Measurements from ENCODE around the gene LGI2. TPM values are rescaled to one million over a fixed set of nuclear protein-coding genes. Genes with fewer than 3 reads are reported as not detected.

LGI2 gene
- total and polyA plus RNA-seq, 9 of the 15 experiments (the other 6 are each of a cell fraction or from before 2014, with no cell fraction given): 0.03 to 0.07 TPM; not detected in 7

DNA sequence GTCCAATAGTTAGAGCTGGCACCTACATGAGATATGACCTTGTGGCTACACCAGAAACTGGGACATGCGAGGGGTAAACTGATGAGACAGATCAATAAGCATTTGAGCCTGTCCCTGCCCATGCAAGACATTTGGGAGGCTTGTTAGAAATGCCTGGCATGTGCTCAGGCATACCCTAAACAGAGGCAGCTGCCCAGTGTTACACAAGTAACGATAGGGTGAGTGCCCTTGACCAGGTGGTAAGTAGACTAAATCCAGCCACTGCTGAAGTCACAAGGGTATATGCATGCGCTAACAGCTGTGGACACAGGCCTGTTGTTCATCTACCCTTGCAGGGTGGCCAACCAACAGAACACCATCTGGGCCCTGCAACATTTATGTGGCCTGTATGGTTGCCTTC lies 61.8 kb downstream of the LGI2 start (continued):
- TF ChIP-seq, protein P1, sequence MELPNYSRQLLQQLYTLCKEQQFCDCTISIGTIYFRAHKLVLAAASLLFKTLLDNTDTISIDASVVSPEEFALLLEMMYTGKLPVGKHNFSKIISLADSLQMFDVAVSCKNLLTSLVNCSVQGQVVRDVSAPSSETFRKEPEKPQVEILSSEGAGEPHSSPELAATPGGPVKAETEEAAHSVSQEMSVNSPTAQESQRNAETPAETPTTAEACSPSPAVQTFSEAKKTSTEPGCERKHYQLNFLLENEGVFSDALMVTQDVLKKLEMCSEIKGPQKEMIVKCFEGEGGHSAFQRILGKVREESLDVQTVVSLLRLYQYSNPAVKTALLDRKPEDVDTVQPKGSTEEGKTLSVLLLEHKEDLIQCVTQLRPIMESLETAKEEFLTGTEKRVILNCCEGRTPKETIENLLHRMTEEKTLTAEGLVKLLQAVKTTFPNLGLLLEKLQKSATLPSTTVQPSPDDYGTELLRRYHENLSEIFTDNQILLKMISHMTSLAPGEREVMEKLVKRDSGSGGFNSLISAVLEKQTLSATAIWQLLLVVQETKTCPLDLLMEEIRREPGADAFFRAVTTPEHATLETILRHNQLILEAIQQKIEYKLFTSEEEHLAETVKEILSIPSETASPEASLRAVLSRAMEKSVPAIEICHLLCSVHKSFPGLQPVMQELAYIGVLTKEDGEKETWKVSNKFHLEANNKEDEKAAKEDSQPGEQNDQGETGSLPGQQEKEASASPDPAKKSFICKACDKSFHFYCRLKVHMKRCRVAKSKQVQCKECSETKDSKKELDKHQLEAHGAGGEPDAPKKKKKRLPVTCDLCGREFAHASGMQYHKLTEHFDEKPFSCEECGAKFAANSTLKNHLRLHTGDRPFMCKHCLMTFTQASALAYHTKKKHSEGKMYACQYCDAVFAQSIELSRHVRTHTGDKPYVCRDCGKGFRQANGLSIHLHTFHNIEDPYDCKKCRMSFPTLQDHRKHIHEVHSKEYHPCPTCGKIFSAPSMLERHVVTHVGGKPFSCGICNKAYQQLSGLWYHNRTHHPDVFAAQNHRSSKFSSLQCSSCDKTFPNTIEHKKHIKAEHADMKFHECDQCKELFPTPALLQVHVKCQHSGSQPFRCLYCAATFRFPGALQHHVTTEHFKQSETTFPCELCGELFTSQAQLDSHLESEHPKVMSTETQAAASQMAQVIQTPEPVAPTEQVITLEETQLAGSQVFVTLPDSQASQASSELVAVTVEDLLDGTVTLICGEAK (IDR thresholded peaks at IDR 0.05): no peak
- TF ChIP-seq, protein P1 (CRISPR knock-in tag; IDR thresholded peaks at IDR 0.05): no peak
- TF ChIP-seq TBL1XR1 (IDR thresholded peaks at IDR 0.05; ENCODE audit: low read length in 2 of 2) (no peak), REST (IDR thresholded peaks at IDR 0.05; ENCODE audit: borderline replicate concordance) (no peak), REST (CRISPR knock-in tag; IDR thresholded peaks at IDR 0.05; ENCODE audit: low read depth) (no peak), ZNF324 (CRISPR knock-in tag; IDR thresholded peaks at IDR 0.05) (no peak), XRCC3 (IDR thresholded peaks at IDR 0.05) (no peak)
- TF ChIP-seq, protein P2, sequence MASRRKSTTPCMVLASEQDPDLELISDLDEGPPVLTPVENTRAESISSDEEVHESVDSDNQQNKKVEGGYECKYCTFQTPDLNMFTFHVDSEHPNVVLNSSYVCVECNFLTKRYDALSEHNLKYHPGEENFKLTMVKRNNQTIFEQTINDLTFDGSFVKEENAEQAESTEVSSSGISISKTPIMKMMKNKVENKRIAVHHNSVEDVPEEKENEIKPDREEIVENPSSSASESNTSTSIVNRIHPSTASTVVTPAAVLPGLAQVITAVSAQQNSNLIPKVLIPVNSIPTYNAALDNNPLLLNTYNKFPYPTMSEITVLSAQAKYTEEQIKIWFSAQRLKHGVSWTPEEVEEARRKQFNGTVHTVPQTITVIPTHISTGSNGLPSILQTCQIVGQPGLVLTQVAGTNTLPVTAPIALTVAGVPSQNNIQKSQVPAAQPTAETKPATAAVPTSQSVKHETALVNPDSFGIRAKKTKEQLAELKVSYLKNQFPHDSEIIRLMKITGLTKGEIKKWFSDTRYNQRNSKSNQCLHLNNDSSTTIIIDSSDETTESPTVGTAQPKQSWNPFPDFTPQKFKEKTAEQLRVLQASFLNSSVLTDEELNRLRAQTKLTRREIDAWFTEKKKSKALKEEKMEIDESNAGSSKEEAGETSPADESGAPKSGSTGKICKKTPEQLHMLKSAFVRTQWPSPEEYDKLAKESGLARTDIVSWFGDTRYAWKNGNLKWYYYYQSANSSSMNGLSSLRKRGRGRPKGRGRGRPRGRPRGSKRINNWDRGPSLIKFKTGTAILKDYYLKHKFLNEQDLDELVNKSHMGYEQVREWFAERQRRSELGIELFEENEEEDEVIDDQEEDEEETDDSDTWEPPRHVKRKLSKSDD (conservative IDR thresholded peaks at IDR 0.05; ENCODE audit: low read length): no peak
